Stimulated activated CD4-positive, alpha-beta T cell treated with anti-CD3 and anti-CD28 coated beads, Interleukin-2, amount 100 ng/mL, for 4 hours (primary cell): ENCODE results near the gene ABCA1.
"Not testable (repeated sequence)": the region's sequence is repeated elsewhere in the genome, so short reads cannot be mapped to it uniquely, and the experiment has no call there.

ENCODE experiments used
- DNase-seq: peaks from one replicate; pipeline ENCODE4 v3.0.0-alpha.2; 2020; ENCODE audit warnings: low read depth

ABCA1 gene

DNA sequence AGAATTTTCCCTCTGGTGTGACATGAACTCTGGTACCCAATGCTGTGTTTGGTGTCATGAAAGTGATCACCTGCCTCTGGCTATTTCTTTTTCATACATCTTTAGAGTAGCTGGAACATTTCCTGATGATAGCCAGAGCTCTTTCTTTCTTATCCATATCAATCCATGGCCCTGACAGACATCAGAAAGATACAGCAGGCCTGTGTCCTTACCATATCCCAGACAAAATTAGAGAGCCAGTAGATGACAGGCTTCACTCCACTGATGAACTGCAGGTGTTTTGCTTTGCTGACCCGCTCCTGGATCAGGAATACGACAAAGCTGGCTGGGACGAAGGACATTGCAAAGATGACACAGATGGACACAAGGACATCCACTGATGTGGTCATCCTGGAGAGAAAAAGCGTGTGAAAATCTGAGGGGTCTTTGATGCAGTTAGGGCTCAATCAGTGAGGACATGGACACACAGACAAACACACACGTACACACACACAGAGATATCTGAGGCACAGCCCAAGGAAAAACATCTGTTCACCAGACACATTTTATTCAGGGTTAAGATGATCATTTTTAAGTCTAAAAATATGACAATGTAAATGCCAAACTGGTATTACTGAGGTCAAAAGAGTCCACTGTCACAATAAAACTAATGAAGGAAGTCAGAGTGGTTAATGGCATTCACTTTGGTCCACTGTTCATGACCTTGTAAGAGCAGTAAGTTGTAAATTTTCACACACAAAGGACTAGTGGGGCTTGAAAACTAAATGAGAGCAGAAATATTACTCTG is 129.6 kb downstream of the ABCA1 start:
- DNase-seq = no peak

DNA sequence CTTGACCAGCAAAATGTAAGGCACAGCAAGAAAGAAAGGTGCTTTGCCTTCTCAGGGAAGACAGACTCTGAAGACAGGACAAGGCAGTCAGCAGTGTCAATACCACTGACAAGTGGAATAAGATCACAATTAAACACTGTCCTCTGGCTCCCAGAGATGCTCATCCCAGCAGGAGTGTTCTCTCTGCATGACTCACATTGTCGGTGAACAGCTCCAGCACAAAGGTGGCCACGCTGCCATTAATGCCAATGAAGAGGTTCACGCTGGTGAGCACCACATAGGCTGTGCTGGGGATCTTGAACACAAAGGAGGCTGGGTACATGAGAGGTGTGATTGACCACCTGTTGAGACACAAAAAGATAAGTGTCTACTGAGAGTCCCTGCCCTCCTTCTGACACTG is 132.1 kb downstream of the ABCA1 start:
- DNase-seq = no peak

DNA sequence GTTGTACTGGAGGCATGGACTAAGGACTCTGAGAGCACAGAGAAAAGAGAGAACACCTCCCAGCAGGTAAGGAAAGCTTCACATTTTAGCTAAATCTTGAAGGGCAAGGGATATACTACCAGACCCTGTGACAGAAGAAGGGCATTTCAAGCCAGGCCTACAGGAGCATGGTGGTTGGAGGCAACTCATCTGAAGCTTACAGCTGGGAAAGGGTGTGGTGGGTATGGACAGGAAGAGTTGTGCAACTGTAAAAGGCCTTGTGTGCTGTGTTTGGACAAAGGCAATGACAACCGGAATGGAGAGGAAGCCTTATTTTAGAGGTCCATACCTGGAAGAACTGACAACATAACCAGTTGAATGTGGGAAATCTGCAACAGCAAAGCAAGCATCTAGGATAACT is 132.9 kb downstream of the ABCA1 start:
- no peak for DNase-seq

DNA sequence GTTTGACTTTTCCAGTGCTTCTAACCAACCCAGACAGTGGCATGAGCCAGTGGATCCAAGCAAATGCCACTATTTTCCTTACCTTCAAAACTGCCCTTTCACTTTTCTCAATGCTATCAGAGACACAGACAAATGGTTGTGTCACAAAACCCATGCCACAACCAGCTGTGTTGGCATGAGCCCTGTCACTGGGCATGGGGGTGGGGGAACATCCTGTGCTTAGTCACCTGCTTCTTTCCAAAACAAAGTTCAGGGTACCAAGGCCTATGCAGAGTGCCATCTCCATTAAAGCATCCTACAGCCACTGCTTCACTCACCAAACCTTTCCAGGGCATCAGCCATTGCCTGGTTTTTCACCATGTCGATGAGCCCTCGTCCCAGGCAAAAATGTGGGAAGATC is 133.9 kb downstream of the ABCA1 start:
- peak; percentile 10 for DNase-seq

DNA sequence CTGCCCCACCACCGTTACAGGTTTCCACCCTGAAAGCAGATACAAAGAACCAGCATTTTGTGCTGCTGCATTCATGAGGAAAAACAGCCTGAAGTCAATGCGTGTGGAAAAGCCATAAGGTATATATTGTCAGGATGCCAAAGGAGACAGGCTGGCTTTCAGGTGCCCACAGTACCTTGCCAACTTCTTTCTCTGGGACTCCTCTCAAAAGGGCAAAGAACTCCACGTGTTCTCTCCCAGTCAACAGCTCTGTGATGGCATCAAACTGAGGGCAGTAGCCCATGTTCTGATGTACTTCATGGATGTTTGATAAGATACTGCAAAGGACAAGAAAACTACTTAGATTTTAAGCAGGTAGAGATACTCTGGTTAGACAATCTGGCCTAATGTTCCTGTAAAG is 139.7 kb downstream of the ABCA1 start:
- no peak for DNase-seq

DNA sequence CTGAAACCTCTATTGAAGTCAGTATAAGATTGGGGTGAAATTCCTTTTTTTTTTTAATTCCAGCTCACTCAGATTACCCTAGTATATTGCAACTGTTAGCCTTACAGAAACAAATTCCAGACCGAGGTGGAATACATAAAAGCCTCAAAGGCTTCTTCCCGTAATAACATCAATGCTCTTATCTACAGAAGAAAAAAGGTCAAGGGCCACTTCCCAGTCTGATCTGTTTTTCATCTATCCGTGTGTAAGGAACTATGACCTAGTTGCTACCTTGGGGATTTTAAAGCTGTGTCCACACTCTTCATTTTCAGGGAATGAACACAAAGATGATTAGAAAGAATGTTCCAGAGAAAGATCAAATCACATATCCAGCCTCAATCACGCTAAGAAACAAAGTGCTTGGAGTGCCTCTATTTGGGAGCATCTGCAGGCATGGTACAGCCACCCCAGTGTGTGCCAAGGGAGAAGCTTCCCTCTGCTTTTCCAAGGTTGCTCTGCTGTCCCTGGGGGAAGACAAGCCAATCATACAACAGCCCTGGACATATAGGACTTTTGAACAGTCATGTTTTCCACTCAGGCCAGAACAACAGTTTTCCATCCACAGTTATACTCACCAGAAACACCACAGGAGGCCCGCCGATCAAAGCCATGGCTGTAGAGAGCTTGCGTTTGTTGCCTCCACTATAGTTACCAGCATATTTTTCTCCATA is 140.5 kb downstream of the ABCA1 start:
- DNase-seq = no peak

DNA sequence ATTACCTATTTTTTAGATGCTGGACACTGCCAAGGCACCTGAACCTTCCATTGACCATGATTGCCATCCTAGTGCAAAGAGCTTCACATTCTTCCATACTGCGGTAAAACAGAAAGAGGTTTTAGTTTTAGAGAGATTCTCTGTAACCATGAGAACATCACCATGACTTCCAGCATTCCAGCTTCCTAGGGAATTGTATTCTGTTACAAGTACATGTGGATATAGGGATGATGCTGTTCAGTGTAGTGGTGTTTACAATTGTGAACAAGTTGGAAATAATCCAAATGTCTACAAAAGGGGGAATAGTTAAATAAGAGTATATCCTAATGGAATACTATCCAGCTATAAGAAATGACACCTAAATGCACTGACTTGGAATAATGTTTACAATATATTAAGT is 141.7 kb downstream of the ABCA1 start:
- DNase-seq = no peak

DNA sequence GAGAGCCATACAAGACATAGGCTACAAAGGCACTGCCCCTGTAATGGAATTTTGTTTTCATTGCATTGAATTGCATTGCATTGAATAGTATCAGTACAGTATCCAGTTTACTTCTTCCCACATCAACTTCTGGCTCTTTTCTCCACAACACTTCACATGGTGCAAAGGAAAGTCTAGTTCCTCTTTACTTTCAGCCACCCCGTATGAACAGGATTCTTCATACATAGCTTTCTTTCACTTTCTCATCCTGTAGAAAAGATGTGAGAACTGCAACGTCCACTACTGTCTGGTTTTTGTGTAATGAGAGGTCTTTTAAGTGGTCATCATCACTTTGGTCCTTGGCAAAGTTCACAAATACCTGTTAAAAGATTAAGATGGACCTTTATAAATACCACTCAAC is 143.9 kb downstream of the ABCA1 start:
- no peak for DNase-seq

DNA sequence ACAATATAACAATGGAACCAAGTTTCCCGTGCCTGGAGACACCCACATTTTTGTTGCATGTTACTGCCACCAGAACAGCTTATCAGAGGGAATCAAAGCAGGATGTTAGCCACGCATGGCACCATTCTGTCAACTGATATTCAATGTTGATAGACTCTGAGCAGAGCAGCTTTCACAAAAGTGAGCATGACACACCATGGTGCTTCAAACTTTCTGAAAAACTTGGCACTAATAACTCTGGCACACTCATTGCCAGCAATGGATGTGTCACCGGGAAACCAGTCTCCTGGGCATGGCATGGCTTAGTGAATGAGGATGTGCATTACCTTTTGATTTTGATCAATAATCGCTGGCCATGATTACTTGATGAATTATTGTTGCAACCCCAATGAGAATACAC is 144.4 kb downstream of the ABCA1 start:
- DNase-seq = no peak

DNA sequence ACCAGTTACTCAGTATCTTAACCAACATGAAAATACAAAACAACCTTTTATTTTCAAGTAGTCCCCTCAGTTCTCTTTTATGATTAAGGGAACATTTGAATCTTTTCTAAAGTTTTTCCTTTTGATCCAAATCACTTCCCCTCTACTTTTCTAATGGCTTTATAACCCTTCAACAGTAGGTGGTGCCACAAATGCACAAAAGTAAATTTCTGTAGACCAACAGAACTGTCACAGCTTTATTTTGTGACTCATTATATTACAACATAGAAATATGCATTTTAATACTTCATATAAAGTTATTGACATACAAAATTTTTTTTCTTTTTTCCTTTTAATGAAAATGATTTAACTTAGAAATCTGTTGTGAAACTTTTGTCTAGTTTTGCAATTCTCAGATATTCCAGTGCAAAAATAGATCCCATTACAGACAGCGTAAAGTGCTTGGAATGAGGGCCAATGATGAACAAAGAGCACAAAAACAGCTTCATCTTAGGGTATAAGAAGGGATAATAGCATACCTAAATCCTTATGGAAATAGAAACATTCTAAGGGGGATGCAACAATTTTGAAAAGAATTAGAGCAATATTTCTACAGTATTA is 147.1 kb downstream of the ABCA1 start:
- DNase-seq = no peak

DNA sequence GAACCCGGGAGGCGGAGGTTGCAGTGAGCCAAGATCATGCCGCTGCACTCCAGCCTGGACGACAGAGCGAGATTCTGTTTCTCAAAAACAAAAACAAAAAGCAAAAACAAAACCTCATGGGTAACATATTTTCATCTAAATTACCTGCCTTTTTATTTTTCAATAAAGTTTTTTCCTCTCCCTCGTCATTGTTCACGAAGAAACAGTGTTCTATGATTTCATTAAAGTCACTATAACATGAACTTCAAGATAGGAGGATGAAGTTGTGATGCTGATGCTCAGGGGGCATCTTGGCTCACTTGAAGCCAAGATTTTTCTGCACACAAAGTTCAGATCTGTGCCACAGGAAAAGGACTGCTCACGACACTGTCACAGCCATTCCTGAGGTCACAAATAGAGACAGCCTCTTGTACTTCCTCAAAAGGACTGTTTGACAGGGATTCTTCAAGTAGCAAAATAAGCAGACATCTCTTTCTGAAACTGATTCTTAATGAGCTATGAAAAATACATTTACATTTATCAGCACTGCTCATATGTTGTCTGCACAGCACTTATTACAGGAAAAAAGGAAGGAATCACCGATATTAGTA is 147.9 kb downstream of the ABCA1 start:
- no peak for DNase-seq

DNA sequence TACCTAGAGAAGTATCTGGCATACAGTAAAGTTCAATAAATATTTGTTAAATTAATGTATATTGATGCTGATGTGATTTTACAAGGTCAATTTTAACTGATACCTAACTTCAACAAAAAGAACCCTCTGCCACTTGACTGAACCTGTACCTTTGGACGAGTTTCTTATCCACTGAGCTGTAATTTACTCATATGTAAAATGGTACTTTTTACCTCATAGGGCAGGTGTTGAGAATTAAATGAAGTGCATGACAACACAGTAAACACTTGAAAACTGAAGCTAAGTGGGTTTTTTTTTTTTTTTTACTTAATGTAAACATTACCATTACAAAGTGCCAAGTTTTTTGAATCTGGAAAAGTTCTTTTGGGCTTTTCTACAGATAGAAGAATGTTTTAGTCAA is 148.6 kb downstream of the ABCA1 start:
- DNase-seq = no peak

DNA sequence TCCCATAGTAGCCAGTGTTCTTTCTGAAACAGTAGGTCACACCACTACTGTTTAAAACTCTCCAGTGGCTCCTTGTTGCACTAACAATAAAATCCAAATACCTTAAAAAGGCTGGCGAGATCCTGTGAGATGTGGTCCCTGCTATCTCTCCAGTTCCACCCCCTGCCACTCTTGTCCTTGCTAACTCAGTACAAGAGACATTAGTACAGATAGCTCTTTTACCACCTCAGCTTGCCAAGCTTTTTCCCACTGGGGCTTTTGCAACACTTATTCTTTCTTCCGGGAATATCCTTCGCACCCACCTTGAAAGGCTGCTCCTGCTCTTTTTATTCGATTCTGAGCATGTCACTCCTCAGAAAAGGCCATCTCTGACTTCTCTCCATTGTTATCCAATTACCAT is 149.2 kb downstream of the ABCA1 start:
- DNase-seq = no peak

DNA sequence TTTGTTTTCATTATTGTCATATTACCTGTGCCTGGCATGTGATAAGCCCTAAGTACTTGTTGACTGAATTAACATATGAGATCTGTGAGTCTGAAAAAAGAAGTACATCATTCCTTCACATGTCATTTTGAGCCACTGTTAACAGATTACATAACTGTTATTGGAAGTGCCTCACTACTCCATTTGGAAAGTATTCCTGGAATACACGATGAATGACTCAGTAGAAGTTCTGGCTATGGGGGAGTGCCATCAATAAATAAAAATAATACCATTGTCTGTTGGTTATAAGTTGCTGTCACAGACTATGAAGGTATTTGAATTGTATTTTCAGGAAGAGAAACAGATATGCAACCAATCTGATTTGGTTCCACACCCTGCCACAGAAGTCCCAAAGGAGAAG is 151.2 kb downstream of the ABCA1 start:
- no peak for DNase-seq

DNA sequence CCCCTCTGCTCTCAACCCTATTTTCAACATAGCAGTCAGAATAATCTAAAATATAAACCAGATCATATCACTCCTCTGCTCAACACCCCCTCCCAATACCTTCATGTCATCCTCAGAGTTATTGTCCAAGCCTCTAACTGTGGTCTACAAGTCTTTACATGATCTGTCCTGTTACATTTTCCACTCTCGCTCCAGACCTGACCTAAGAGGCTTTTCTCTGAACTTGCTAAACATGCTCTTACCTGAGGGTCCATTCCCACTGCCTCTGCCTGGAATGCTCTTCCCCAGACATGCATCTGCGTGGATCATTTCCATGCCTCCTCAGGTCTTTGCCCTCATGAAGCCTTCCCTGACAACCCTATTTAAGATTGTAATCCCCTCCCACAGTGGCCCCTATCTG is 152.0 kb downstream of the ABCA1 start:
- DNase-seq = no peak

DNA sequence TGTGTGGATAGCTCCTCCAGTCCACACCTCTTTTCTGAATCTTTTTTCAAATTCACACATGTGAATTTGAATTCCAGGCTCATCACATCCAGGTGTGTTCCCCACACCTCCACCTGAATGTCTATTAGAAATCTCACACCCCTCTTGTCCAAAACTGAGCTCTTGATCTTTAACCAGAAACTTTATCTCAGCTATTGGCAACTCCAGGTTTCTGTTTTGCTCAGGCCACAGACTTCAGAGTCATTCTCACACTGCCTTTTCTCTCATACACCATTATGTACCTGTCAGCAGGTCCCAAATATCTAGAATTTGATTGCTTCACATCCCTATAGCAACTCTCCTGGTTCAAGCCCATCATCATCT is 152.4 kb downstream of the ABCA1 start:
- no peak for DNase-seq

DNA sequence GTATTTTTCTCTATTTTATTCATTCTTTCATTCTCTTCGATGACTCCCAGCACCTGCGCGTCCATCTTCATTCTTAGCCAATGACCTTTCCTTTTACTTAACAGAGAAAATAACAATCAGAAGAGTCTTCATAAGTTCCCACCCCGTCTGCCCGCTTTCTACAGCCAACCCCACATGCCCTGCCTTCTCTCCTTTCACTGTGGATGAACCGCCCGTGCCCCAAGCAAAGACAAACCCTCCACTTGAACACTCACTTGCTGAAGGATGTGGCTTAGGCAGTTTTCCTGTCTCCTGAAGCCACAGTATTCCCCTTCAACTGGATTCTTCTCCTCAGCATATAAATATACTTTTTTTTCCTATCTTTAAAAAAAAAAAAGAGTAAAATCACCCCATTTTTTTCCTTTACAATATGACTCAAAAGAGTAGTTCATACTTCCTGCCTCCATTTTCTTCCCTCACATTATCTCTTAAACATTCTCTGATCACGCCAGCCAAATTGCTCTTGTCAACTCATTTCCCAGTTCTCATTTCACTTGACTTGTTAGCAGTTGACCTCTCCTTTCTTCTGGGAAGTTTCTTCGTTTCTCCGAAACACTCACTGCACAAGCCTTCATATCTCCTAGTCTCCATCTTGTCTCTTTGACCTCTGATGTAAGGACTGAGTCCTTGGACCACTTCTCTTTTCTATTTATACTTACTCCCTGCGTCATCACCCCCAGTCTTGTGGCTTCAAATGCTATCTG is 153.0 kb downstream of the ABCA1 start:
- no peak for DNase-seq

DNA sequence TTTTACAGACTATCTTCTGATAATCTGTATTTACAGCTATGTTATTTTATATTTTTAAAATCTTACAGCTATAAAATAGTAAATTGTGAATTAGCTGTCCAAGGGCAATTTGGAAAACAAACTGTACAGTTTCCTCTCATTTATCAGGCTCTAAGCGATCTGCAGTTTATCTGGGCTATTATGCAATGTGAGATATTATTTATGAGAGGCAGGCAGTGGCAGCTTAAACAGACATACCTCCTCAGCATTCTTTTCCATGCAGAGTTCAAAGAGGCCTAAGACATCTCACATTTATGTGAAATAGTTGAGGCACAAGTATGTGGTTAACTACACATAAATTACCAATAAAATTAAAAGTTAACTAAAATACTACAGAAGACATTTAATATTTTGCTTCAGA is 153.8 kb downstream of the ABCA1 start:
- no peak for DNase-seq

DNA sequence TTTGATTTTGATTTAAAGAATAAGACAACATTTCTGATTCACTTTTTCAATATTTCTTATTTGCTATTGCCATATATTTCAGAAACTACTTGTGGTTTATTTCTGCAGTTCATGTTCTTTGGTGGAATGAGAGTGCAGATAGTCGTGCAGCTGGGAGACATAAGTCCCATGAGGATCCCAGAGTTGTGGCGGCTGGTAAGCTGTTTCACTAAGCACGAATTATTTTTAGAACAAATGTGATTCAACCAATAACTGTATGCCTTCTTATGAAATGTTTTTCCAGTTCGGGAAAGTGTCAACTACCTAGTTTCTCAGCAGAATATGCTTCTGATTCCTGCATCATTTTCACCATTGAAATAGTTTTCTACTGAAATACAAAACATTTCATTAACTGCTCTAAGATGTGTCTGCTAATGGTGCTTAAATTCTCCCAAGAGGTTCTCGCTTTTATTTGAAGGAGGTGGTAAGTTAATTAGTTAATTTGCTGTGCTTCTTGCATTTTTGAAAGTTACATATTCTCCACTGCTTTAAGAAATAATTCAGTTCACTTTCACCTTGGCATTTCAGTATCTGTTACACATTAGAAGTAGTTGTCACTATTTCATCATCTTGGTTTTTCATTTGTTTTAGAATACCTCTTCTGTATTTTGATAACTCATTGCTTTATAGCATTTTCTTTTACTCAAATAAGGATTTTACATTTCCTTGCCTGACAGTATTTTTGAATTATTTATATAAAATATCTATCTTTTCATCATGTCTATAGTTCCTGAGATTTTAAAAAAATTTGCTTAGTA is 155.0 kb downstream of the ABCA1 start:
- no peak for DNase-seq

DNA sequence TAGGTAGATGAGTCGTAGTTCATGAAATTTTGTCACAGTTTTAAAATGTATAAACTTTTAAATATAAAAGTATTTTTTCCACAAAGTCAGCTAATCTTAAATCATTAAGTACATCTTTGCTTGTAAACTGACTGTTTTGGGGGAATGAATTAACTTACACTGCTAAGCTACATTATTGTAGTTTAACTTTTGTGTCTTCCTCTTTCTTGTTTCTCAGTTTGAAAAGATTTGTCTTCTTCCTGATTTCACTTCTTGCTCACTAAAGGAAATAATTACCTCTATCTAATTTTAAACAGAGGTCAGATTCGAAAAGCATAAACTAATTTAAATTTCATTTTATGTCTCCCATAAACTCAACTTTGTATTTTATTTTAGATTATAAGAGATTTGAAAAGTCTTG is 158.3 kb downstream of the ABCA1 start:
- no peak for DNase-seq

DNA sequence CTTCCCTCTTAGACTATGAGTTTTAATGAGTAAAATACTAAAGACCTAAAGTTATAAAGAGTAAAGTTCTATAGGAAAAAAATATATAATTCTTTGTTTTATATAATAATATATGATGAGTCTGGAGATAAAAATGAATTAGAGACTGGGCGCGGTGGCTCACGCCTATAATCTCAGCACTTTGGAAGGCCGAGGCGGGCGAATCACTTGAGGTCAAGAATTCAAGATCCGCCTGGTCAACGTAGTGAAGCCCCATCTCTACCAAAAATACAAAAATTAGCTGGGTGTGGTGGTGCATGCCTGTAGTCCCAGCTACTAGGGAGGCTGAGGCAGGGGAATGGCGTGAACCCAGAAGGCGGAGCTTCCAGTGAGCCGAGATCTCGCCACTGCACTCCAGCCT is 158.9 kb downstream of the ABCA1 start:
- not testable (repeated sequence) for DNase-seq

DNA sequence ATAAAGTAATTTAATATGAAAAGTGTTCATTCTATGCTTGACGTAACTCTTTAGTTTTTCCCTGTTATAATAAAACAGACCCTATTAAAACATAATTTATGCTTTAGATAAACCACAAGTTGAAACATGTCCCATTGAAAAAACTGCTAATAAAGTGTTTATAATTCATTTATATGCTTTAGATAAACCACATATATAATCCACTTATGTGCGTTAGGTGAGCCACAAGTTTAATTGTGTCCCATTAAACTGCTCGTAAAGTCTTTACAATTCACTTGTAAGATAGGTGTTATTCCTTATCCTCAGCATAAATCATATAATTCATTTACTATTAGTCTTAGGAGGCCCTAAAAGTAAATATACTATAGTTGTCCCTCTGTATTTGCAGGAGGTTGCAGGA is 160.4 kb downstream of the ABCA1 start:
- no peak for DNase-seq
